SK-N-MC (cell line): Measurements from ENCODE around the gene POC5.

Experiments
- EZH2 ChIP-seq: fragments of 200-600 bp; sonication (generic); IDR thresholded peaks from one replicate; pipeline ENCODE4 v1.6.1; 2017; ENCODE audit warnings: antibody characterized with exemption
- FOXP2 ChIP-seq: optimal IDR thresholded peaks from 2 replicates; pipeline ENCODE3; 2011; ENCODE audit warnings: mild to moderate bottlenecking, moderate library complexity; ENCODE audit not compliant: insufficient read depth; ENCODE audit errors: extremely low read length, control extremely low read depth
- POLR2AphosphoS5 ChIP-seq: IDR thresholded peaks from 2 replicates; pipeline ENCODE4 v1.6.1; 2012; ENCODE audit warnings: mild to moderate bottlenecking, low read depth, low read length, borderline replicate concordance

DNA sequence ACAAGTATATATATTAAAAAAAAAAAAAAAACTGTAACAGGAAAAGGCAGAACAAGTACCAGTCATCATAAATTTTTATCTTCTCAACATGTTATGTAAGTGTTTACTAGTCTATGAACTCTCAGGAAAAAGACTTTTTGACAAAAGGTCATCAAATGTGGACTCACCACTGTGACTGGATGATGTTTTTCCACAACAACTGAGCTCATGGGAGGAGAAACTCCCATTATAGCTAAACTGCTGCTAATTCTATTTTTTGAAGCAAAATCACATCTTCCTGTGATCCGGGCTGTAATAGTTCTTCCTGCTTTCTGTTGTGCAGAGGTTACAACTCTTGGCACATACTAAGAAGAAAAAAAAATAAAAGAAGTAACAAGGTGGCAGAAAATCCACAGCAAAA is 39.6 kb downstream of the POC5 start:
- TF ChIP-seq POLR2AphosphoS5 (no peak), EZH2 (no peak), FOXP2 (no peak)
